Stimulated activated naive CD4-positive, alpha-beta T cell (primary cell): ENCODE results near the gene NT5DC1.

ENCODE experiments used
- DNase-seq, 6 experiments: peaks; one replicate each; lab custom pipeline; 2025; lab: John Stamatoyannopoulos, UW

Gene NT5DC1

GRCh38 chr6:116192786-116193185 is 92.1 kb downstream of the NT5DC1 start:
- DNase-seq = no peak

GRCh38 chr6:116196841-116197240 is 96.2 kb downstream of the NT5DC1 start:
- DNase-seq = no peak

GRCh38 chr6:116200619-116201249 is 100.1 kb downstream of the NT5DC1 start:
- DNase-seq = no peak

- DNase-seq = no peak
Measured at GRCh38 chr6:116201538-116201937, 100.9 kb downstream of the NT5DC1 start.

- DNase-seq = no peak
Measured at GRCh38 chr6:116205281-116205680, 104.6 kb downstream of the NT5DC1 start.

GRCh38 chr6:116206231-116206903 is 105.7 kb downstream of the NT5DC1 start:
- DNase-seq = no peak

GRCh38 chr6:116208056-116208785 is 107.6 kb downstream of the NT5DC1 start:
- no peak for DNase-seq

- DNase-seq = no peak
Measured at GRCh38 chr6:116210316-116210715, 109.7 kb downstream of the NT5DC1 start.

- DNase-seq = no peak
Measured at GRCh38 chr6:116210750-116211425, 110.2 kb downstream of the NT5DC1 start.

- no peak for DNase-seq
Measured at GRCh38 chr6:116214681-116215080, 114.0 kb downstream of the NT5DC1 start.

- DNase-seq = no peak
Measured at GRCh38 chr6:116215414-116215813, 114.8 kb downstream of the NT5DC1 start.

GRCh38 chr6:116217069-116217468 is 116.4 kb downstream of the NT5DC1 start:
- DNase-seq = peak in 3 of 6 experiments; percentile 29 to 43 (median 41)

- peak in 2 of 6 experiments; percentile 13 to 15 for DNase-seq
Measured at GRCh38 chr6:116218172-116218633, 117.5 kb downstream of the NT5DC1 start.

- no peak for DNase-seq
Measured at GRCh38 chr6:116218866-116219265, 118.2 kb downstream of the NT5DC1 start.

- DNase-seq = no peak
Measured at GRCh38 chr6:116221067-116221466, 120.4 kb downstream of the NT5DC1 start.

- no peak for DNase-seq
Measured at GRCh38 chr6:116221911-116222310, 121.3 kb downstream of the NT5DC1 start.

GRCh38 chr6:116223355-116223754 is 122.7 kb downstream of the NT5DC1 start:
- no peak for DNase-seq

GRCh38 chr6:116229287-116229913 is 128.7 kb downstream of the NT5DC1 start:
- DNase-seq = no peak

GRCh38 chr6:116234689-116235088 is 134.0 kb downstream of the NT5DC1 start:
- no peak for DNase-seq

GRCh38 chr6:116238083-116238482 is 137.4 kb downstream of the NT5DC1 start:
- no peak for DNase-seq

- DNase-seq = no peak
Measured at GRCh38 chr6:116239256-116239655, 138.6 kb downstream of the NT5DC1 start.

- no peak for DNase-seq
Measured at GRCh38 chr6:116239856-116240255, 139.2 kb downstream of the NT5DC1 start.
